IPS DF 6.9 (cell line): ENCODE measurements around the gene NSMF.

ENCODE experiments used
- DNase-seq: peaks from one replicate; pipeline ENCODE4 v3.0.0-alpha.2; 2013; ENCODE audit warnings: low read depth, low spot score
- H3K27ac ChIP-seq: one replicate; pipeline ENCODE4 v1.5.1; 2013; ENCODE audit warnings: low read length, control low read depth
- H3K27me3 ChIP-seq: 2 replicates; pipeline ENCODE4 v1.6.1; 2013; ENCODE audit warnings: mild to moderate bottlenecking, low read length; ENCODE audit not compliant: control insufficient read depth, insufficient read depth
- H3K36me3 ChIP-seq: 2 replicates; pipeline ENCODE4 v1.6.1; 2013; ENCODE audit warnings: low read length; ENCODE audit not compliant: control insufficient read depth, insufficient read depth
- H3K4me1 ChIP-seq: 2 replicates; pipeline ENCODE4 v1.6.1; 2013; ENCODE audit warnings: low read length; ENCODE audit not compliant: control insufficient read depth, insufficient read depth
- H3K4me3 ChIP-seq: 2 replicates; pipeline ENCODE4 v1.5.1; 2013; ENCODE audit warnings: mild to moderate bottlenecking, low read length
- H3K9me3 ChIP-seq: 2 replicates; pipeline ENCODE4 v1.6.1; 2013; ENCODE audit warnings: low read length, inconsistent platforms; ENCODE audit not compliant: control insufficient read depth, insufficient read depth
- WGBS: extraction: QIAGEN DNeasy Blood & Tissue Kit; methylation state at CpG from one replicate; pipeline ENCODE4 v1.1.7; 2013; ENCODE audit warnings: mixed read lengths, missing lambda C conversion rate; ENCODE audit not compliant: insufficient read length, insufficient coverage; 5-methylcytosine and 5-hydroxymethylcytosine counted together

Gene NSMF

GRCh38 chr9:137434498-137435380, 24.4 kb downstream of the NSMF start:
- H3K4me1 ChIP-seq = peaks cover 2% of the 10 kb centered on the region
- H3K9me3 ChIP-seq = no peaks in the 10 kb centered on the region
- no CpG with 5 or more reads among the region's 43 CpGs for WGBS
- no peak for DNase-seq
- no peak overlapping the region for H3K27ac ChIP-seq
- H3K36me3 ChIP-seq = no peaks in the 10 kb centered on the region
- no peak overlapping the region for H3K4me3 ChIP-seq
- H3K27me3 ChIP-seq = no peaks in the 10 kb centered on the region

GRCh38 chr9:137433916-137434431, 25.2 kb downstream of the NSMF start:
- DNase-seq = no peak
- Histone ChIP-seq H3K4me3 (no peak overlapping the region), H3K4me1 (peaks cover 2% of the 10 kb centered on the region), H3K27me3 (no peaks in the 10 kb centered on the region), H3K9me3 (no peaks in the 10 kb centered on the region), H3K36me3 (no peaks in the 10 kb centered on the region), H3K27ac (no peak overlapping the region)
- no CpG with 5 or more reads among the region's 26 CpGs for WGBS

- Histone ChIP-seq H3K9me3 (no peaks in the 10 kb centered on the region), H3K36me3 (no peaks in the 10 kb centered on the region), H3K27ac (no peak overlapping the region), H3K4me3 (no peak overlapping the region), H3K27me3 (no peaks in the 10 kb centered on the region), H3K4me1 (peaks cover 2% of the 10 kb centered on the region)
- no CpG with 5 or more reads among the region's 19 CpGs for WGBS
- no peak for DNase-seq
These were observed 25.7 kb downstream of the NSMF start for GRCh38 chr9:137433349-137433915.

GRCh38 chr9:137432687-137433348, 26.3 kb downstream of the NSMF start:
- Histone ChIP-seq H3K4me1 (peaks cover 2% of the 10 kb centered on the region), H3K4me3 (no peak overlapping the region), H3K27ac (no peak overlapping the region), H3K27me3 (no peaks in the 10 kb centered on the region), H3K9me3 (no peaks in the 10 kb centered on the region), H3K36me3 (no peaks in the 10 kb centered on the region)
- WGBS = no CpG with 5 or more reads among the region's 20 CpGs
- DNase-seq = no peak

- no CpG with 5 or more reads among the region's 21 CpGs for WGBS
These were observed 27.7 kb downstream of the NSMF start for GRCh38 chr9:137431416-137431931.

GRCh38 chr9:137430723-137431415, 28.3 kb downstream of the NSMF start:
- H3K27me3 ChIP-seq = no peaks in the 10 kb centered on the region
- H3K27ac ChIP-seq = no peak overlapping the region
- H3K36me3 ChIP-seq = no peaks in the 10 kb centered on the region
- no CpG with 5 or more reads among the region's 27 CpGs for WGBS
- peaks cover 2% of the 10 kb centered on the region for H3K4me1 ChIP-seq
- DNase-seq = no peak
- no peaks in the 10 kb centered on the region for H3K9me3 ChIP-seq
- H3K4me3 ChIP-seq = no peak overlapping the region

More at GRCh38 chr9:137431416-137431931, 27.7 kb downstream of the NSMF start:
- Histone ChIP-seq H3K27ac (no peak overlapping the region), H3K36me3 (no peaks in the 10 kb centered on the region), H3K27me3 (no peaks in the 10 kb centered on the region), H3K4me3 (no peak overlapping the region), H3K9me3 (no peaks in the 10 kb centered on the region), H3K4me1 (peaks cover 2% of the 10 kb centered on the region)
- DNase-seq = no peak

GRCh38 chr9:137429974-137430722, 29.0 kb downstream of the NSMF start:
- DNase-seq = no peak
- H3K9me3 ChIP-seq = no peaks in the 10 kb centered on the region
- H3K4me3 ChIP-seq = no peak overlapping the region
- H3K36me3 ChIP-seq = no peaks in the 10 kb centered on the region
- no peaks in the 10 kb centered on the region for H3K27me3 ChIP-seq
- H3K27ac ChIP-seq = no peak overlapping the region
- peaks cover 2% of the 10 kb centered on the region for H3K4me1 ChIP-seq
- no CpG with 5 or more reads among the region's 34 CpGs for WGBS

GRCh38 chr9:137429546-137429890, 29.6 kb downstream of the NSMF start:
- no peak for DNase-seq
- Histone ChIP-seq H3K36me3 (no peaks in the 10 kb centered on the region), H3K4me1 (peaks cover 2% of the 10 kb centered on the region; the same call in 1 of the 2 replicates), H3K9me3 (no peaks in the 10 kb centered on the region), H3K27me3 (no peaks in the 10 kb centered on the region), H3K4me3 (no peak overlapping the region), H3K27ac (no peak overlapping the region)
- no CpG with 5 or more reads among the region's 14 CpGs for WGBS

GRCh38 chr9:137428841-137429545, 30.1 kb downstream of the NSMF start:
- no peak for DNase-seq
- no peak overlapping the region for H3K4me3 ChIP-seq
- H3K27ac ChIP-seq = no peak overlapping the region
- H3K36me3 ChIP-seq = no peaks in the 10 kb centered on the region
- peaks cover 2% of the 10 kb centered on the region; the same call in 1 of the 2 replicates for H3K4me1 ChIP-seq
- no CpG with 5 or more reads among the region's 27 CpGs for WGBS
- H3K27me3 ChIP-seq = no peaks in the 10 kb centered on the region
- no peaks in the 10 kb centered on the region for H3K9me3 ChIP-seq
